NOMO-1 (cell line): Measurements from ENCODE around the gene IGSF9B.
"Not testable (repeated sequence)": the region's sequence is repeated elsewhere in the genome, so short reads cannot be mapped to it uniquely, and the experiment has no call there.

Experiments
- DNase-seq, 2 experiments: peaks; one replicate each; lab custom pipeline; 2025; ENCODE audit not compliant: unreplicated experiment in 2 of 2; lab: John Stamatoyannopoulos, UW

IGSF9B gene

GRCh38 chr11:133956650-133957633, at the start of gene IGSF9B:
Gene IGSF9B, minus strand, starts transcription at chr11:133956968. Its CDS starts 214 bp downstream, at chr11:133956754.
- no peak for DNase-seq

- no peak for DNase-seq
Measured at GRCh38 chr11:134004496-134005172, 47.9 kb upstream of the IGSF9B start.

- DNase-seq = no peak
Measured at GRCh38 chr11:134003792-134004495, 47.2 kb upstream of the IGSF9B start.

DNA sequence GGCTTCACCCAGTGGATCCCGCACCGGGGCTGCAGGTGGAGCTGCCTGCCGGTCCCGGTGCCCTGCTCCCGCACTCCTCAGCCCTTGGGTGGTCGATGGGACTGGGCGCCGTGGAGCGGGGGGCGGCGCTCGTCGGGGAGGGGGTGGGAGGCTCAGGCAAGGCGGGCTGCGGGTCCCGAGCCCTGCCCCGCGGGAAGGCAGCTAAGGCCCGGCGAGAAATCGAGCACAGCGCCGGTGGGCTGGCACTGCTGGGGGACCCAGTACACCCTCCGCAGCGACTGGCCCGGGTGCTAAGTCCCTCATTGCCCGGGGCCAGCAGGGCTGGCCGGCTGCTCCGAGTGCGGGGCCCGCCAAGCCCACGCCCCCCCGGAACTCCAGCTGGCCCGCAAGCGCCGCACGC, 46.1 kb upstream of the IGSF9B start:
- not testable (repeated sequence) for DNase-seq

DNA sequence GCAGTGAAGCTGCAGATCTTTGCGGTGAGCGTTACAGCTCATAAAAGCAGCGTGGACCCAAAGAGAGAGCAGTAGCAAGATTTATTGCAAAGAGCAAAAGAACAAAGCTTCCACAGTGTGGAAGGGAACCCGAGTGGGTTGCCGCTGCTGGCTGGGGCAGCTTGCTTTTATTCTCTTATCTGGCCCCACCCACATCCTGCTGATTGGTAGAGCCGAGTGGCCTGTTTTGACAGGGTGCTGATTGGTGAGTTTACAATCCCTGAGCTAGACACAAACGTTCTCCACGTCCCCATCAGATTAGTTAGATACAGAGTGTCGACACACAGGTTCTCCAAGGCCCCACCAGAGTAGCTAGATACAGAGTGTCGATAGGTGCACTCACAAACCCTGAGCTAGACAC, 45.6 kb upstream of the IGSF9B start:
- not testable (repeated sequence) for DNase-seq

GRCh38 chr11:134001596-134001995, 44.8 kb upstream of the IGSF9B start:
- DNase-seq = no peak

DNA sequence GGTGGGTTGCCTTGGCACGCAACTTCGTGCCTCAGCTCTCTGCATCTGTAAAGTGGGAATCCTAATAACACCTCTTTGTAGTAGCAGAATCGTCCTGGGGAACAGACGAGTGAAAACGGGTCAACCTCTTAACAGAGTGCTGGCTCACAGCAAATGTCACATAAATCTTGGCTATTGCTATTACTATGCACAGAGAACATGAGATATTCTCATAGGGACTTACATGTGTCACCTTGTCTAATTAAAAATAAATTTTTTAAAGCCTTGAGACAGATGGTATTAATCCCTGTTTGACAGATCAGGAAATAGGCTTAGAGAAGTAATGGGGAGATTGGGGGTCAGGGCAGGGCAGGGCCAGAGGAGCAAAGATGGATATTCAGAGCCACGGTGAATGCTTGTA, 44.3 kb upstream of the IGSF9B start:
- no peak for DNase-seq

- DNase-seq = no peak
Measured at GRCh38 chr11:133999355-133999754, 42.6 kb upstream of the IGSF9B start.

GRCh38 chr11:133997554-133997953, 40.8 kb upstream of the IGSF9B start:
- DNase-seq = no peak

DNA sequence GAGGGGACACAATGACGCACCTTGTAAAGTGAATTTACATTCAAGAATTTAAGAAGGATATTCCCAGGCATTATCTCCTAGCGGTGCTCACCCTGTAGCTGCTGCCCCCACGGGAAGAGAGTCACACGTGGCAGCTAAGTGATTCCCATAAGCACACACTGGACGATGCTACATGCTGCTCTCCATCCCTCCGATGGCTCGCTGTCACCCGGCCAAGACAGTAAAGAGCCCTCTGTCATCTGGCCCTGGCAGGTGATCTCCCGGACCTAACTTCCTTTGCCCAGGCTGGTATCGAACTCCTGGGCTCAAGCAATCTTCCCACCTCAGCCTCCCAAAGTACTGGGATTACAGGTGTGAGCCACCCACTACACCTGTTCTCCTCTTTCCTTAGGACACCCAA, 39.9 kb upstream of the IGSF9B start:
- no peak for DNase-seq

DNA sequence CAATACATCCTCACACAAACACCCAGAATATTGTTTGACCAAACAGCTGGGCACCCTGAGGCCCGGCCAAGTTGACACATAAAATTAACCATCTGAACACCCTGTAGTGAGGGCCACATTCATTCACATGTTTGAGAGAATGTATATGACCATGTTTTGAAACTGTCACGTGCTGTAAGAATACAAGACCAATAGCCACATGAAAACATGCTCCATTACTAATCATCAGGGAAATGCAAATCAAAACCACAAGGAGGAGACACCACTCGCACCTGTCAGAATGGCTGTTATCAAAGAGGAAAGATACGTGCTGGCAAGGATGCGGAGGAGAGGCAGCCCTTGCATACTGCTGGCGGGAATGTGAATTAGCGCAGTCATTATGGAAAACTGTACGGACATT, 38.3 kb upstream of the IGSF9B start:
- DNase-seq = no peak

- DNase-seq = no peak
Measured at GRCh38 chr11:133993921-133994320, 37.2 kb upstream of the IGSF9B start.

- no peak for DNase-seq
Measured at GRCh38 chr11:133993107-133993506, 36.3 kb upstream of the IGSF9B start.

GRCh38 chr11:133992121-133992520, 35.4 kb upstream of the IGSF9B start:
- DNase-seq = no peak

DNA sequence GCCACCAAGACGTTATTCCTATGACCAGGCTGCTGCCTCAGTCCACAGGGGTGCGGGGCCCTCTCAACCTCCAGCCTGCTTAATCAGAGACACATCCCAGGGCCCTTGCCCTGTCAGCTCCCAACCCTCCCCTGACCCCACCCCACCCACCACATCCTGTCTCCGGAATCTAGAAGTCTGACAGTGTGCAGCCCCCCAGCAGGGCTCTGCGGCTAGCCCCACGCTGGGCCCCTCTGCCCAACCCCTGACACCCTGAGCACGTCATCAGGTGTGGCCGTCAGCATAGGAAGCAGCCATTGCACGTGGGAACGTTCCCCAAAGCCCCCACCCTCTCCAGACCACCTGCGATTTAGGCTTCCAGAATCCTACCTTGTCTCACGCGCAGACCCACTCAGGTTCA, 34.3 kb upstream of the IGSF9B start:
- DNase-seq = no peak

DNA sequence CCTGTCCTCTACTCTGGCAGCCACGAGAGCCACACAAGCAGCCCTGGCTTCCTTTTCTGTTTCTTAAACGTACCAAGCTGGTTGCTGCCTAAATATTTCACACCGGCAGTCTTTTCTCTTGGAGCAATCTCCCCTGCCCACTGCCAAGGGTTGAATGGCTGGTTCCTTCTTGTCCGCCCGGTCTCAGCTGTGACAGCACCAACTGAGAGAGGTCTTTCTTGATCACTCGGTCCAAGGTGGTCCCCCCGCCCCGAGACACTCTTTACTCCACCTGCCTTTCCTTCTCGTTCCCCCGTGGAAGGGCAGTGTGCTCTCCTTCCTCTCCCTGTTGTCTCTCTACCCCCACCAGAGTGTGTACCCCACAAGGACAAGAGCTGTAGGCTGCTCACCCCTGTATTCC, 33.7 kb upstream of the IGSF9B start:
- DNase-seq = no peak

DNA sequence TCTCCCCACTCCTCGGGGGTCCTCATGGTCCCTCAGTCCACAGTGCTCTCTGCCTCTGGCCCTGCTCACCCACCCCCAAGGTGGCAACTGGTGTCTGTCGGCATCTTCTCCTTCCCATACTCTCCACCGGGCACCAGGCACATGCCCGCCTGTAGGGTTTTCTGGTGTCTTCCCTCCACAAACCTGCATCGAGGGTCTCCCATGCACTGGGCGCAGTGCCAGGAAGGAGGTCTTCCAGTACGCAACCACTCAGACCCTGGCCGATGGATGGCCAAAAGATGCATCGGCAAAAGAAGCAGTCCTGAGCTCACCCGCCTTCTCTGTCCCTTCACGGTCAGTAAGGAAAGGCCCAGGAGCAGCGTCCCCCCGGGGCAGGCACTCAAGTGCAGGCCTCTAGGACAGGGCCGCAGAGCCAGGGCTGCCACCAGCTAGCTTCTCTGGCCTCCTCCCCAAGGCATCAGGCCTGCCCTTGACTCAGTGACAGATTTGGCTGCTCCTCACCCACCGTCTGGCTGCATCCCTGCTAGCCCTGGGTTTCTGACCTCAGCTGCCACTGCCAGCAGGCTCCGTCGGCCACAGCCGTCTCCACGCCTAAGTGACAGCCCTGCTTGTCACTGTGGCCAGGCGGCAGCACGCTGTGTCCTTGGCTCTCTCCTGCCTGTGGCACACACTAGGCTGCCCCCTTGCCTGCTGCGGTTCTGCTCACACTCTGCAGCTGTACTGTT, 32.1 kb upstream of the IGSF9B start:
- DNase-seq = no peak

DNA sequence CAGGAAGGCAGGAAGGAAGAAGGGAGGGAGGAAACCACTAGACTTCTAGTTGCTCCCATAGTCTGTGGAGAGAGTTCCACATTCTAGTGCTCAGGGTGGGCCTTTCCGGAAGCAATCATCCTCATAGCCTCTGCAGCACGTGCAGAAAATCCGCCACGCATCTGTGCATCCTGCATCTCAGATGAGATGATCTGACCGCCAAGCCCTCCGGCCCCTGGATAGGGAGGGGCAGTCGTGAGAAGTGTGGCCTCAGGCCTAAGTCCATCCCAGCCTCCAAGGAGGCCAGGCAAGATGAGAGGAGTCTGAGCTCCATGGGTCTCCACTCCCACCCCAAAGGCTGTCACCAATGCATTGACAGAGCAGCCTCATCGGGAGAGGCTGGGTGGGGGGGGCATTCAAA, 30.4 kb upstream of the IGSF9B start:
- no peak for DNase-seq

DNA sequence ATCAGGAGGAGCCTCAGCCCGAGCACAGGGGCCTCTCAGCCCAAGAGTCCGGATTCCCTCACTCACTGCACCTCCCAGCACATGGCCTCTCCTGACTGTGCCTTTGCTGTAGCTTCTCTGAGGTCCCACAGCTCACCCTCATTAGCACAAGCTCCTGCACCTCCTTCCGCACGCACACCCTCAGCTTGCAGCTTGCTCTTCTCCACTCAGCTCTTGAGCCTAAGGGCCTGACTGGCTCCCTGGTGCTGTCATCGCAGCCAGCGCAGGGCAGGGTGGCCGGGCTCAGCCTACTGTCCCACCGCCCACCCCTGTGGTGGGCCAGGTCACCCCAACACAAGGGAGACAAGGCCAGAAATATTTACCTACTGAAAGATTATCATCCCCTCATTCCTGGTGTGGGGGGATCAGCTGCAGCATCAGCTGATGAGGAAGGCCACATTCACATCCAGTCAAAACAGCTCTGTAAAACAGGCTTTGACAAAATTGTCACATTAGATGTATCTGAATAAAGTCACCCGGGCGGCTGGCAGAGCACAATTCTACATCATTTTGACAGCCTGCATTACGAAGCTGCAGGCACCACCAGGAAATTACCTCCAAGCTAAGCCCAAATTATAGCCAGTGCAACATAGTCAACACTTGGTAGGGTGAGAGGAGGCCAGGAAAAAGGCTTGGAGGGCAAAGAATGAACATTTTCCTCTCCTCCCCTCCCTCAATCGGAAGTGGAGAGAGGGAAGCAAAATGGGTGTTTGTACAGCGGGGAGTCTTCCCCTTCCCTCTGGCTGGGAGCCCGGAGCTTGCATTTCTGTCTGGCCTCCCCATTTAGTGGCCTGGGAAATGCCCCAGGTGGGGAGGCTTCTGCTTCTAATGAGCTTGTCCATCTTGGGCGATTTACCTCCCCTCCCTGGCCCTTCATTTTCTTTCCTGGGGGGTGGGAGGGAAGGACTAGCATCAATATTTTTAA, 29.5 kb upstream of the IGSF9B start:
- no peak for DNase-seq

DNA sequence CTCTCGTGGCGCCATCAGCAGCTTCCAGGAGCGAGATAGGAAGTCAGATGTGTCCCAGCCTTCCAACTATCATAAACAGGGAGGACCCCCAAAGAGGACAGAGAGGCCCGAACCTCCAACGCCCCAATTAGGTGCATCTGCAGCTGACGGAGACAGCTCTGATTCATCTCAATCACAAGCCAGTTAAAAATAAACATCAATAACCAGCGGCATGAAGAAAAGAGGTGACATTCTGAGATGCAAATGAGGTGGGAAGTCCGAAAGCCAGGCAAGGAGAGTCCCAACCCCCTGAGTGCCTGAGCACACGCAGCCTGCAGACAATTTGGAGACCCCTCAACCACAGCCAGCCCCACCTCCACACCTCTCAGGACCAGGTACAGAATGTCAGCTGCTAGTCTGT, 28.1 kb upstream of the IGSF9B start:
- DNase-seq = no peak
